Measurements from ENCODE around the gene GREB1. TPM values are rescaled to one million over a fixed set of nuclear protein-coding genes. Genes with fewer than 3 reads are reported as not detected.

Gene GREB1
- total and polyA plus RNA-seq, 2 donors (not counting 1 experiment from before 2014, with no cell fraction given), result 0.04 to 0.39 TPM

GRCh38 chr2:11541693-11542274 lies 7.9 kb downstream of the GREB1 start:
- intact Hi-C loops (cut with micrococcal nuclease), result no loop called here
- no peak overlapping the region for H3K27ac Mint-ChIP-seq
- Histone ChIP-seq H3K4me3 (ENCODE audit: control extremely low read depth in 1 of 5, extremely low read depth in 1 of 5, insufficient read depth in 1 of 5, low read depth in 2 of 5, low read length in 4 of 5) (no peak overlapping the region), H4K20me1 (ENCODE audit: control insufficient read depth, insufficient read depth, low read length, poor library complexity, severe bottlenecking) (no peaks in the 10 kb centered on the region), H2AFZ (ENCODE audit: insufficient read depth, low read depth, low read length, poor library complexity, severe bottlenecking) (no peak overlapping the region), H3K27me3 (replicated peaks in 1 of 4; ENCODE audit: control extremely low read depth in 1 of 4, control insufficient read depth in 3 of 4, insufficient read depth in 4 of 4, low read length in 3 of 4) (peaks cover 0 to 16% (median 0%) of the 10 kb centered on the region in 4 experiments), H3K27ac (ENCODE audit: low read length in 2 of 2) (no peak overlapping the region), H3K4me2 (replicated peaks; ENCODE audit: low read depth, low read length, poor library complexity, severe bottlenecking) (no peak overlapping the region), H3K9ac (ENCODE audit: low read length) (no peak overlapping the region), H3K79me2 (ENCODE audit: control insufficient read depth, insufficient read depth, low read length) (no peaks in the 10 kb centered on the region), H3K4me1 (ENCODE audit: control insufficient read depth in 2 of 2, insufficient read depth in 2 of 2, low read length in 2 of 2) (no peaks in the 10 kb centered on the region), H3K9me3 (ENCODE audit: control extremely low read depth in 1 of 3, control insufficient read depth in 2 of 3, insufficient read depth in 1 of 3, low read length in 2 of 3) (peaks cover 0 to 4% (median 2%) of the 10 kb centered on the region in 3 donors), H3K36me3 (replicated peaks in 1 of 2; ENCODE audit: control extremely low read depth in 1 of 2, control insufficient read depth in 1 of 2, extremely low read depth in 1 of 2, insufficient read depth in 2 of 2, low read length in 1 of 2) (no peaks in the 10 kb centered on the region)
- no peaks in the 10 kb centered on the region for H3K4me1 Mint-ChIP-seq
- 72% methylated on average over 7 of the region's 8 CpGs for WGBS (ENCODE audit: insufficient coverage)
- POLR2A ChIA-PET, result no interaction called here
- ATAC-seq (ENCODE audit: low read depth), result no peak
- no peak overlapping the region for H3K4me3 Mint-ChIP-seq
- H3K9me3 Mint-ChIP-seq (ENCODE audit: insufficient read depth), result no peaks in the 10 kb centered on the region
- peaks cover 37% of the 10 kb centered on the region for H3K27me3 Mint-ChIP-seq
- no peak for TF ChIP-seq CTCF (IDR thresholded peaks at IDR 0.05)
- DNase-seq, result no peak
- CTCF ChIA-PET, result no interaction called here

- intact Hi-C loops (cut with micrococcal nuclease), result no loop called here
- H2AFZ ChIP-seq (ENCODE audit: insufficient read depth, low read depth, low read length, poor library complexity, severe bottlenecking), result no peak overlapping the region
- 84% methylated on average over 10 of the region's 11 CpGs for WGBS (ENCODE audit: insufficient coverage)
Observed at GRCh38 chr2:11542275-11542819, 8.5 kb downstream of the GREB1 start.

More at GRCh38 chr2:11542275-11542819, 8.5 kb downstream of the GREB1 start:
- Mint-ChIP-seq H3K9me3 (ENCODE audit: insufficient read depth) (no peaks in the 10 kb centered on the region), H3K27me3 (peaks cover 37% of the 10 kb centered on the region), H3K27ac (no peak overlapping the region), H3K4me3 (no peak overlapping the region), H3K4me1 (no peaks in the 10 kb centered on the region)
- H3K4me3 ChIP-seq (ENCODE audit: control extremely low read depth in 1 of 5, extremely low read depth in 1 of 5, insufficient read depth in 1 of 5, low read depth in 2 of 5, low read length in 4 of 5), result no peak overlapping the region
- no peak overlapping the region for H3K9ac ChIP-seq (ENCODE audit: low read length)
- H4K20me1 ChIP-seq (ENCODE audit: control insufficient read depth, insufficient read depth, low read length, poor library complexity, severe bottlenecking), result no peaks in the 10 kb centered on the region
- TF ChIP-seq CTCF (IDR thresholded peaks at IDR 0.05) (no peak), EZH2 (IDR thresholded peaks at IDR 0.05; ENCODE audit: borderline replicate concordance, insufficient read depth, low read depth, low read length, poor library complexity, severe bottlenecking) (no peak)
- H3K27ac ChIP-seq (ENCODE audit: low read length in 2 of 2), result no peak overlapping the region
- ChIA-PET CTCF (no interaction called here), POLR2A (no interaction called here)
- H3K79me2 ChIP-seq (ENCODE audit: control insufficient read depth, insufficient read depth, low read length), result no peaks in the 10 kb centered on the region
- peaks cover 0 to 16% (median 0%) of the 10 kb centered on the region in 4 experiments for H3K27me3 ChIP-seq (replicated peaks in 1 of 4; ENCODE audit: control extremely low read depth in 1 of 4, control insufficient read depth in 3 of 4, insufficient read depth in 4 of 4, low read length in 3 of 4)
- H3K9me3 ChIP-seq (ENCODE audit: control extremely low read depth in 1 of 3, control insufficient read depth in 2 of 3, insufficient read depth in 1 of 3, low read length in 2 of 3), result peaks cover 0 to 4% (median 2%) of the 10 kb centered on the region in 3 donors
- H3K4me1 ChIP-seq (ENCODE audit: control insufficient read depth in 2 of 2, insufficient read depth in 2 of 2, low read length in 2 of 2), result no peaks in the 10 kb centered on the region
- H3K4me2 ChIP-seq (replicated peaks; ENCODE audit: low read depth, low read length, poor library complexity, severe bottlenecking), result no peak overlapping the region
- no peaks in the 10 kb centered on the region for H3K36me3 ChIP-seq (replicated peaks in 1 of 2; ENCODE audit: control extremely low read depth in 1 of 2, control insufficient read depth in 1 of 2, extremely low read depth in 1 of 2, insufficient read depth in 2 of 2, low read length in 1 of 2)
- DNase-seq (no peak), ATAC-seq (ENCODE audit: low read depth) (no peak)

Data from B cell (primary cell).